OCI-LY7 (cell line): ENCODE data around the gene ZNF827. TPM values are rescaled to one million over a fixed set of nuclear protein-coding genes. Genes with fewer than 3 reads are reported as not detected.

Experiments used
- BruUV-seq: library from RNA; stranded (reverse); fragments of 400-500 nt; replicated peaks from 2 replicates; lab custom pipeline; 2021; lab: Mats Ljungman, UMichigan
- CTCF ChIA-PET: fragments of 300-600 bp; sonication (Branson Sonifier 250); formaldehyde crosslinking; loops from one replicate; lab custom pipeline; 2022; ENCODE audit warnings: antibody characterized with exemption; ENCODE audit not compliant: unreplicated experiment; lab: Charles Lee
- POLR2A ChIA-PET: fragments of 300-600 bp; sonication (Branson Sonifier 250); formaldehyde crosslinking; loops from one replicate; lab custom pipeline; 2022; ENCODE audit warnings: antibody characterized with exemption; lab: Charles Lee
- DNase-seq: peaks from one replicate; pipeline ENCODE4 v3.0.0-alpha.2; 2015; ENCODE audit warnings: low spot score
- H2AFZ ChIP-seq: fragments of 200-600 bp; sonication (generic), shearing (Covaris generic); 2 replicates; pipeline ENCODE4 v1.6.1; 2014; ENCODE audit warnings: mild to moderate bottlenecking, antibody characterized with exemption, low read length, moderate library complexity
- H3K27ac ChIP-seq: fragments of 200-600 bp; sonication (generic); 2 replicates; pipeline ENCODE4 v1.5.1; 2014; ENCODE audit warnings: mixed run types, low read depth, mild to moderate bottlenecking, moderate library complexity, low read length, inconsistent platforms; ENCODE audit not compliant: poor library complexity, severe bottlenecking
- H3K36me3 ChIP-seq: fragments of 200-600 bp; sonication (generic); 2 replicates; pipeline ENCODE4 v1.6.1; 2014; ENCODE audit warnings: mild to moderate bottlenecking, antibody characterized with exemption, low read length, moderate library complexity, mixed read lengths; ENCODE audit not compliant: insufficient read depth
- H3K4me1 ChIP-seq: fragments of 200-600 bp; sonication (generic); 2 replicates; pipeline ENCODE4 v1.5.1; 2014; ENCODE audit warnings: mild to moderate bottlenecking, low read length; ENCODE audit not compliant: insufficient read depth, poor library complexity, severe bottlenecking
- H3K4me2 ChIP-seq: fragments of 200-600 bp; sonication (generic); 2 replicates; pipeline ENCODE4 v1.6.1; 2014; ENCODE audit warnings: mild to moderate bottlenecking, low read length
- H3K4me3 ChIP-seq: fragments of 200-600 bp; sonication (generic); 2 replicates; pipeline ENCODE4 v1.5.1; 2014; ENCODE audit warnings: mild to moderate bottlenecking, low read depth, low read length; ENCODE audit not compliant: poor library complexity, severe bottlenecking
- H3K79me2 ChIP-seq: fragments of 200-600 bp; sonication (generic); 2 replicates; pipeline ENCODE4 v1.6.1; 2016; ENCODE audit warnings: low read depth, mild to moderate bottlenecking, low read length, moderate library complexity, mixed read lengths; ENCODE audit not compliant: insufficient read depth
- H3K9me2 ChIP-seq: fragments of 200-600 bp; sonication (generic); 2 replicates; pipeline ENCODE4 v1.6.1; 2016; ENCODE audit warnings: mild to moderate bottlenecking, low read length, mixed read lengths; ENCODE audit not compliant: insufficient read depth
- H3K9me3 ChIP-seq: fragments of 200-600 bp; sonication (generic); 2 replicates; pipeline ENCODE4 v1.6.1; 2014; ENCODE audit warnings: mild to moderate bottlenecking, mixed run types, low read length, mixed read lengths
- H4K20me1 ChIP-seq: fragments of 200-600 bp; sonication (generic); 2 replicates; pipeline ENCODE4 v1.6.1; 2014; ENCODE audit warnings: mild to moderate bottlenecking, antibody characterized with exemption, low read length, moderate library complexity, mixed read lengths; ENCODE audit not compliant: insufficient read depth
- CTCF ChIP-seq: fragments of 200-600 bp; sonication (generic); conservative IDR thresholded peaks from 2 replicates; pipeline ENCODE4 v1.5.1; 2014; ENCODE audit warnings: mild to moderate bottlenecking, antibody characterized with exemption, low read length, moderate library complexity, mixed read lengths
- EZH2phosphoT487 ChIP-seq: fragments of 200-600 bp; sonication (generic); IDR thresholded peaks from 2 replicates; pipeline ENCODE4 v1.6.1; 2018; ENCODE audit warnings: low read depth, borderline replicate concordance, mild to moderate bottlenecking, mixed run types, antibody characterized with exemption, low read length, moderate library complexity, mixed read lengths
- intact Hi-C: fragments of 100-400 bp; cut with micrococcal nuclease; formaldehyde crosslinking; loops from one replicate; pipeline ENCODE4 v1.10.0; 2022; ENCODE audit not compliant: unreplicated experiment
- total RNA-seq, 2 experiments: library from RNA; depleted of rRNA in 1 of 2; stranded (reverse); fragments of >200 nt in 1 of 2; shearing (Covaris generic) in 1 of 2; gene quantifications; 2 replicates each; pipeline ENCODE4 v1.2.3, GENCODE V29; 2014 to 2022

ZNF827 gene
- total RNA-seq, 2 experiments from 2014 or later, result 15.1 to 42.9 TPM

DNA sequence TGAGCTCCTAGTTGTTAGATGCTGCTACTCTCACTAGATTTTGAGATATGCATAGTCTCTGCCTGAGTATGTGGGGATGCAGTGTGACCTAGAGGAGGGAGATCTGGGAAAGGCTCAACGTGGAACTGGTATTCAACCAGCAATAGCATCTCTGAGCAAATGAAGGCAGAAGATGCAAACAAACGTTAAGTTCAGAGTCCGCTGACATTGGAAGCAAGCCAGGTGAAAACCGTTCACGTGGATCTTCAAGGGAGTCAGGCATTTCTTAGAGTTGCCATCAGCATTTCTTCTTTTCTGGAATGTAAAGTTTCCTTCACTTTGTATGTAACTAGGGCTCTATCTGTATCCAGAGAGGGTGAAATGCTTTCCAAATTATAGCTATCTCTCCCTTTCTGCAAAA, 198.8 kb downstream of the ZNF827 start:
- Histone ChIP-seq H3K4me2 (no peak overlapping the region), H4K20me1 (no peaks in the 10 kb centered on the region), H3K9me2 (no peaks in the 10 kb centered on the region), H3K27ac (no peak overlapping the region), H2AFZ (no peak overlapping the region), H3K79me2 (no peaks in the 10 kb centered on the region), H3K4me3 (no peak overlapping the region), H3K4me1 (no peaks in the 10 kb centered on the region), H3K36me3 (no peaks in the 10 kb centered on the region), H3K9me3 (no peaks in the 10 kb centered on the region)
- no peak for DNase-seq
- no TSS peak for BruUV-seq
- ChIA-PET POLR2A (interaction anchor here (0.6 to 0.9 kb wide), 2 partner anchors 11 to 16 kb away, joined by 3 read pairs; no protein-coding TSS in a partner anchor), CTCF (no interaction called here)
- TF ChIP-seq EZH2phosphoT487, result no peak
- TF ChIP-seq CTCF, result no peak
- intact Hi-C loops, result no loop called here

DNA sequence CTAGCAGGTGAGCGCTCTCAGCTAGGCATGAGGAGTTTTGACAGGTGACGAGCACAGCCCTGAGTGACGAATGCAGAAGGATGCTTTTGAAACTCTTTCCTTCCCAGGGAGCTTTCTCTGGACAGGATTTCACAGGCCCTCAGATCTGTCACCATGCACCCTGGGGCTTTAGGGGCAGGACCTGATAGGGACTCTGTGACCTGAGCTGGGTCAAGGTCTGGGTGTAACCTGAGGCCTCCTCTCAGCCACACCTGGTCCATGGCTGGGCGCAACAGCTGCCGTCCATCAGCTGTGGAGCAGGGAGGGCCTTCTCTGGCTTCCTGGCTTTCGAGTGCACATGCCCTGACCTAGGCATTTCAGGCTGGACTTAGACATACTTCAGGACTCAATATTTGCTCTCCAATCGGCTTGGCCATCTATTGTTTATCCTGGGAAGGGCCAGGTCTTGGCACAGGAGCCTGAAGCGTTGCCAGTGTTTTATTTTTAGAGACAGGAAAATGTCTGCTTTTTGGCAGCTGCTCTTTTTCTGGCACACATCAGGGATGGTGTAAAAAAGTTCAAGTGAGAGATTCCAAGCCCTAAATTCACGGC, 202.3 kb downstream of the ZNF827 start:
- POLR2A ChIA-PET, result no interaction called here
- no peak overlapping the region for H3K4me2 ChIP-seq
- intact Hi-C loops, result no loop called here
- CTCF ChIA-PET, result interaction anchor here (0.6 kb wide), 1 partner anchor 20 kb away, joined by 3 read pairs; no protein-coding TSS in a partner anchor
- H2AFZ ChIP-seq, result no peak overlapping the region
- peaks cover 6% of the 10 kb centered on the region for H3K4me1 ChIP-seq
- no peaks in the 10 kb centered on the region for H3K9me2 ChIP-seq
- H3K27ac ChIP-seq, result no peak overlapping the region
- no peaks in the 10 kb centered on the region for H4K20me1 ChIP-seq
- no peak overlapping the region for H3K4me3 ChIP-seq
- no peak for DNase-seq
- TF ChIP-seq EZH2phosphoT487 (no peak), CTCF (no peak)
- H3K9me3 ChIP-seq, result no peaks in the 10 kb centered on the region
- no peaks in the 10 kb centered on the region for H3K79me2 ChIP-seq
- no peaks in the 10 kb centered on the region for H3K36me3 ChIP-seq
- no TSS peak for BruUV-seq

- Histone ChIP-seq H3K9me3 (no peaks in the 10 kb centered on the region), H3K4me3 (no peak overlapping the region), H3K27ac (no peak overlapping the region), H3K79me2 (no peaks in the 10 kb centered on the region), H3K4me1 (peaks cover 6% of the 10 kb centered on the region), H2AFZ (no peak overlapping the region), H3K4me2 (no peak overlapping the region), H3K9me2 (no peaks in the 10 kb centered on the region), H3K36me3 (no peaks in the 10 kb centered on the region), H4K20me1 (no peaks in the 10 kb centered on the region)
- no peak for DNase-seq
- ChIA-PET POLR2A (no interaction called here), CTCF (interaction anchor here (0.6 kb wide), 1 partner anchor 20 kb away, joined by 3 read pairs; no protein-coding TSS in a partner anchor)
- BruUV-seq, result no TSS peak
- intact Hi-C loops, result no loop called here
- TF ChIP-seq CTCF, result no peak
- TF ChIP-seq EZH2phosphoT487, result no peak
These were observed 202.8 kb downstream of the ZNF827 start for GRCh38 chr4:145735827-145736226.
